Neural cell (in vitro differentiated cells): ENCODE data around the gene SAYSD1.

Experiments used
- EP300 ChIP-seq: fragments of 450-650 bp; conservative IDR thresholded peaks from 2 replicates; pipeline ENCODE4 v1.6.1; 2014; ENCODE audit warnings: antibody characterized with exemption, mild to moderate bottlenecking, moderate library complexity; ENCODE audit not compliant: poor library complexity, severe bottlenecking
- EZH2 ChIP-seq: fragments of 200-600, 300-800 bp; shearing (Covaris generic), sonication (generic); IDR thresholded peaks from 2 replicates; pipeline ENCODE4 v1.6.1; 2014; ENCODE audit warnings: antibody characterized with exemption, low read length, borderline replicate concordance, mild to moderate bottlenecking; ENCODE audit not compliant: insufficient read depth, poor library complexity, severe bottlenecking
- MXI1 ChIP-seq: fragments of 450-650 bp; conservative IDR thresholded peaks from 2 replicates; pipeline ENCODE4 v1.6.1; 2014; ENCODE audit warnings: antibody characterized with exemption, mild to moderate bottlenecking; ENCODE audit not compliant: poor library complexity, severe bottlenecking
- POLR2AphosphoS5 ChIP-seq: IDR thresholded peaks from 2 replicates; pipeline ENCODE4 v1.6.1; 2012
- SMC3 ChIP-seq: fragments of 450-650 bp; conservative IDR thresholded peaks from 2 replicates; pipeline ENCODE4 v1.6.1; 2014; ENCODE audit warnings: antibody characterized with exemption, mild to moderate bottlenecking, moderate library complexity; ENCODE audit not compliant: poor library complexity
- TAF1 ChIP-seq: IDR thresholded peaks from 2 replicates; pipeline ENCODE4 v1.6.1; 2012; ENCODE audit warnings: low read depth
- TF ChIP-seq, protein P1 (sequence below): fragments of 450-650 bp; IDR thresholded peaks from 2 replicates; pipeline ENCODE4 v1.5.1; 2014; ENCODE audit warnings: antibody characterized with exemption, mild to moderate bottlenecking, moderate library complexity; ENCODE audit not compliant: poor library complexity, severe bottlenecking
- TF ChIP-seq, protein P2 (sequence below): IDR thresholded peaks from 2 replicates; pipeline ENCODE4 v1.6.1; 2012; ENCODE audit warnings: borderline replicate concordance

DNA sequence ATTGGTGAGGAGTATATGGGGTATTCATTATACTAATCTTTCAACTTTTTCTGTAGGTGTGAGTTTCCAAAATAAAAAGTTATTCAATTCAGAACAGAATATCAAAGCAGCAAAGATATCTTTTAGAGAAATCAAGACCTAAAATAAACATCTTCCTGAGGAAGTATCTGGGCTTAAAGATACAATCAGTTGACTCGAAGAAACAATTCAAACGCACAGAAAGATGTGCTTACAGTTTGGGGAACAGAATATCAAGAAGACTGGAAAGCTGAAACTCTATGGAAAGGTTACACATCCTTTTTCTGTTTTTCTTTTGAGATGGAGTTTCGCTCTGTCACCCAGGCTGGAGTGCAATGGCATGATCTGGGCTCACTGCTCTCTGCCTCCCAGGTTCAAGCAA, 36.2 kb upstream of the SAYSD1 start:
- TF ChIP-seq, protein P1, sequence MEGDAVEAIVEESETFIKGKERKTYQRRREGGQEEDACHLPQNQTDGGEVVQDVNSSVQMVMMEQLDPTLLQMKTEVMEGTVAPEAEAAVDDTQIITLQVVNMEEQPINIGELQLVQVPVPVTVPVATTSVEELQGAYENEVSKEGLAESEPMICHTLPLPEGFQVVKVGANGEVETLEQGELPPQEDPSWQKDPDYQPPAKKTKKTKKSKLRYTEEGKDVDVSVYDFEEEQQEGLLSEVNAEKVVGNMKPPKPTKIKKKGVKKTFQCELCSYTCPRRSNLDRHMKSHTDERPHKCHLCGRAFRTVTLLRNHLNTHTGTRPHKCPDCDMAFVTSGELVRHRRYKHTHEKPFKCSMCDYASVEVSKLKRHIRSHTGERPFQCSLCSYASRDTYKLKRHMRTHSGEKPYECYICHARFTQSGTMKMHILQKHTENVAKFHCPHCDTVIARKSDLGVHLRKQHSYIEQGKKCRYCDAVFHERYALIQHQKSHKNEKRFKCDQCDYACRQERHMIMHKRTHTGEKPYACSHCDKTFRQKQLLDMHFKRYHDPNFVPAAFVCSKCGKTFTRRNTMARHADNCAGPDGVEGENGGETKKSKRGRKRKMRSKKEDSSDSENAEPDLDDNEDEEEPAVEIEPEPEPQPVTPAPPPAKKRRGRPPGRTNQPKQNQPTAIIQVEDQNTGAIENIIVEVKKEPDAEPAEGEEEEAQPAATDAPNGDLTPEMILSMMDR, result no peak
- no peak for TF ChIP-seq EZH2
- no peak for TF ChIP-seq EP300
- TF ChIP-seq POLR2AphosphoS5, result no peak
- TF ChIP-seq MXI1, result no peak
- TF ChIP-seq TAF1, result no peak
- TF ChIP-seq SMC3, result no peak
- TF ChIP-seq, protein P2, sequence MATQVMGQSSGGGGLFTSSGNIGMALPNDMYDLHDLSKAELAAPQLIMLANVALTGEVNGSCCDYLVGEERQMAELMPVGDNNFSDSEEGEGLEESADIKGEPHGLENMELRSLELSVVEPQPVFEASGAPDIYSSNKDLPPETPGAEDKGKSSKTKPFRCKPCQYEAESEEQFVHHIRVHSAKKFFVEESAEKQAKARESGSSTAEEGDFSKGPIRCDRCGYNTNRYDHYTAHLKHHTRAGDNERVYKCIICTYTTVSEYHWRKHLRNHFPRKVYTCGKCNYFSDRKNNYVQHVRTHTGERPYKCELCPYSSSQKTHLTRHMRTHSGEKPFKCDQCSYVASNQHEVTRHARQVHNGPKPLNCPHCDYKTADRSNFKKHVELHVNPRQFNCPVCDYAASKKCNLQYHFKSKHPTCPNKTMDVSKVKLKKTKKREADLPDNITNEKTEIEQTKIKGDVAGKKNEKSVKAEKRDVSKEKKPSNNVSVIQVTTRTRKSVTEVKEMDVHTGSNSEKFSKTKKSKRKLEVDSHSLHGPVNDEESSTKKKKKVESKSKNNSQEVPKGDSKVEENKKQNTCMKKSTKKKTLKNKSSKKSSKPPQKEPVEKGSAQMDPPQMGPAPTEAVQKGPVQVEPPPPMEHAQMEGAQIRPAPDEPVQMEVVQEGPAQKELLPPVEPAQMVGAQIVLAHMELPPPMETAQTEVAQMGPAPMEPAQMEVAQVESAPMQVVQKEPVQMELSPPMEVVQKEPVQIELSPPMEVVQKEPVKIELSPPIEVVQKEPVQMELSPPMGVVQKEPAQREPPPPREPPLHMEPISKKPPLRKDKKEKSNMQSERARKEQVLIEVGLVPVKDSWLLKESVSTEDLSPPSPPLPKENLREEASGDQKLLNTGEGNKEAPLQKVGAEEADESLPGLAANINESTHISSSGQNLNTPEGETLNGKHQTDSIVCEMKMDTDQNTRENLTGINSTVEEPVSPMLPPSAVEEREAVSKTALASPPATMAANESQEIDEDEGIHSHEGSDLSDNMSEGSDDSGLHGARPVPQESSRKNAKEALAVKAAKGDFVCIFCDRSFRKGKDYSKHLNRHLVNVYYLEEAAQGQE, result no peak
